Kidney (tissue), 14 donors: ENCODE data around the gene TNRC6A. TPM values are rescaled to one million over a fixed set of nuclear protein-coding genes. Genes with fewer than 3 reads are reported as not detected.

Source experiments
- DNase-seq, 5 donors: peaks; one replicate each; pipeline ENCODE4 v3.0.0-alpha.2; 2013 to 2020
- FAIRE-seq: peaks from 2 replicates; lab custom pipeline; 2012; peaks lifted over from hg19 to GRCh38; lab: Jason Lieb, UNC
- H3K27ac ChIP-seq, 2 donors: one replicate each; pipeline ENCODE4 v1.7.0; 2013; ENCODE audit warnings: low read depth in 2 of 2, low read length in 2 of 2, inconsistent platforms in 1 of 2
- H3K27me3 ChIP-seq: one replicate; pipeline ENCODE4 v1.7.1; 2013; ENCODE audit warnings: low read length, inconsistent platforms; ENCODE audit not compliant: control insufficient read depth, insufficient read depth
- H3K36me3 ChIP-seq, 3 donors: one replicate each; pipeline versions ENCODE4 v1.7.0 to v1.7.1; 2013; ENCODE audit warnings: low read length in 3 of 3, control low read depth in 1 of 3, inconsistent platforms in 1 of 3; ENCODE audit not compliant: insufficient read depth in 3 of 3, control insufficient read depth in 2 of 3
- H3K4me1 ChIP-seq, 3 donors: one replicate each; pipeline versions ENCODE4 v1.7.0 to v1.7.1; 2013; ENCODE audit warnings: low read length in 3 of 3, inconsistent platforms in 1 of 3, low read depth in 1 of 3; ENCODE audit not compliant: control insufficient read depth in 2 of 3, insufficient read depth in 2 of 3
- H3K4me3 ChIP-seq, 3 donors: one replicate each; pipeline versions ENCODE4 v1.7.0 to v1.8.1; 2013; ENCODE audit warnings: low read length in 3 of 3, control low read depth in 1 of 3, inconsistent platforms in 1 of 3
- H3K9ac ChIP-seq, 3 donors: one replicate each; pipeline versions ENCODE4 v1.7.0 to v1.7.1; 2013; ENCODE audit warnings: low read length in 3 of 3, control low read depth in 1 of 3, inconsistent platforms in 1 of 3
- H3K9me3 ChIP-seq, 3 donors: one replicate each; pipeline versions ENCODE4 v1.7.0 to v1.7.1; 2013; ENCODE audit warnings: low read length in 3 of 3, control low read depth in 1 of 3, inconsistent platforms in 1 of 3; ENCODE audit not compliant: control insufficient read depth in 2 of 3, insufficient read depth in 1 of 3
- intact Hi-C: fragments of 100-400 bp; cut with DNase I; formaldehyde crosslinking; loops from one replicate; pipeline ENCODE4 v1.11.1; 2022
- polyA plus RNA-seq: library from polyadenylated mRNA; stranded (reverse); fragments of 350-450 nt; fragmentation: Illumina TruSeq; extraction: RNeasy Lipid Tissue Mini Kit (QIAGEN cat#74804); gene quantifications from one replicate; pipeline ENCODE4 v1.2.3, GENCODE V29; 2014; ENCODE audit warnings: low read depth, low replicate concordance; ENCODE audit not compliant: insufficient read depth
- total RNA-seq: library from RNA; stranded (reverse); fragmentation: NEBNext Ultra II Directional; extraction: Animal tissue kit (Norgen Biotek cat#: 25700); gene quantifications from one replicate; pipeline ENCODE4 v1.2.1, GENCODE V29; 2021
- TF ChIP-seq, protein P1 (sequence below): IDR thresholded peaks from 3 replicates; pipeline ENCODE4 v1.5.1; 2012; ENCODE audit warnings: mild to moderate bottlenecking, moderate library complexity, borderline replicate concordance; ENCODE audit not compliant: insufficient read depth; ENCODE audit errors: extremely low read depth
- donor health status: control.
- donor health status: control.
- donor health status: control.
- donor health status: control.
- donor health status: control.
- donor health status: DM: yes; HTN: yes; CAD: no.
- donor health status: Normal renal cell carcinoma (clear cell type).

The TNRC6A gene
- total and polyA plus RNA-seq, 2 donors from 2014 or later: 8.0 to 61.9 TPM

DNA sequence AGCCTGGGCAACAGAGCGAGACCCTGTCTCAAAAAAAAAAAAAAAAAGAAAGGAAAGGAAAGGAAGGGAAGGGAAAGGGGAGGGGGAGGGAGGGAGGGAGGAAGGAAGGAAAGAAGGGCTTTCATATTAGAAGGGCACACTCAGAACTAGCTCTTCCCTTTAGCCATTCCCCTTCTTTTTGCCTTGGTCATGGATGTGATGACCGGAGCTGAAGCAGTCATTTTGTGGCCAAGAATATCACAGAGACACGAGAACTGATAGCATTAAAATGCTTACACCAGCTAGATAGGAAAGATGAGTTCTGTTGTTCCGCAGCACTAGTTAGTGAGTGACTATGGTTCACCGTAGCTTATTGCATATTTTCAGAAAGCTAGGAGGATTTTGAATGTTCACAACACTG lies 32.8 kb upstream of the TNRC6A start:
- TF ChIP-seq, protein P1, sequence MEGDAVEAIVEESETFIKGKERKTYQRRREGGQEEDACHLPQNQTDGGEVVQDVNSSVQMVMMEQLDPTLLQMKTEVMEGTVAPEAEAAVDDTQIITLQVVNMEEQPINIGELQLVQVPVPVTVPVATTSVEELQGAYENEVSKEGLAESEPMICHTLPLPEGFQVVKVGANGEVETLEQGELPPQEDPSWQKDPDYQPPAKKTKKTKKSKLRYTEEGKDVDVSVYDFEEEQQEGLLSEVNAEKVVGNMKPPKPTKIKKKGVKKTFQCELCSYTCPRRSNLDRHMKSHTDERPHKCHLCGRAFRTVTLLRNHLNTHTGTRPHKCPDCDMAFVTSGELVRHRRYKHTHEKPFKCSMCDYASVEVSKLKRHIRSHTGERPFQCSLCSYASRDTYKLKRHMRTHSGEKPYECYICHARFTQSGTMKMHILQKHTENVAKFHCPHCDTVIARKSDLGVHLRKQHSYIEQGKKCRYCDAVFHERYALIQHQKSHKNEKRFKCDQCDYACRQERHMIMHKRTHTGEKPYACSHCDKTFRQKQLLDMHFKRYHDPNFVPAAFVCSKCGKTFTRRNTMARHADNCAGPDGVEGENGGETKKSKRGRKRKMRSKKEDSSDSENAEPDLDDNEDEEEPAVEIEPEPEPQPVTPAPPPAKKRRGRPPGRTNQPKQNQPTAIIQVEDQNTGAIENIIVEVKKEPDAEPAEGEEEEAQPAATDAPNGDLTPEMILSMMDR: no peak
- no peak overlapping the region for H3K27ac ChIP-seq
- no peak for FAIRE-seq

DNA sequence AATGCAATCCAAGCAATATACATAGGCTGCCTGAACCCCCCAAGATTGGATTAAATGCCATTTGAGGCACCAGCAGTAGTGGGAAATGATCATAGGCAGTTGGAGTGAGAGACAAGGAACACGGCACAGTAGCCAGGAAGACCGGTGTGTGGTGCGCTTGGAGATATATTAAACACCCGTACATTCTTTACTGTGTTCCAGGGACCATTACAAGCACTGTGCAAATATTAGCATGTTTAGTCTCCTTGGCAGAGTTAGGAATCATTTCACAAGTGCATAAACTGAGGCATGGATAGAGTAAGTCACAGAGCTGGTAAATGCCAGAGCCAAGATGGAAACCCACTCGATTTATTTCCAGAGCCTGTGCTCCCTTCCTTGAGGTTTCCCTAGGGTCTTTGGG lies 31.1 kb upstream of the TNRC6A start:
- intact Hi-C loops: no loop called here
- H3K9me3 ChIP-seq: peaks cover 0 to 2% (median 0%) of the 10 kb centered on the region in 3 donors
- TF ChIP-seq, protein P1: no peak
- FAIRE-seq: no peak
- no peak for DNase-seq
- no peak overlapping the region for H3K27ac ChIP-seq
- H3K4me3 ChIP-seq: no peak overlapping the region
- peaks cover 0 to 6% (median 0%) of the 10 kb centered on the region in 3 donors for H3K4me1 ChIP-seq
- H3K36me3 ChIP-seq: no peaks in the 10 kb centered on the region
- H3K9ac ChIP-seq: no peak overlapping the region
- H3K27me3 ChIP-seq: no peaks in the 10 kb centered on the region

More for the DNA sequence above, 32.8 kb upstream of the TNRC6A start:
- no peak for DNase-seq
- H3K4me1 ChIP-seq: peaks cover 0 to 3% (median 0%) of the 10 kb centered on the region in 3 donors
- H3K36me3 ChIP-seq: no peaks in the 10 kb centered on the region
- no peak overlapping the region for H3K9ac ChIP-seq
- no peak overlapping the region for H3K4me3 ChIP-seq
- H3K27me3 ChIP-seq: no peaks in the 10 kb centered on the region
- intact Hi-C loops: no loop called here
- H3K9me3 ChIP-seq: peaks cover 0 to 2% (median 0%) of the 10 kb centered on the region in 3 donors

DNA sequence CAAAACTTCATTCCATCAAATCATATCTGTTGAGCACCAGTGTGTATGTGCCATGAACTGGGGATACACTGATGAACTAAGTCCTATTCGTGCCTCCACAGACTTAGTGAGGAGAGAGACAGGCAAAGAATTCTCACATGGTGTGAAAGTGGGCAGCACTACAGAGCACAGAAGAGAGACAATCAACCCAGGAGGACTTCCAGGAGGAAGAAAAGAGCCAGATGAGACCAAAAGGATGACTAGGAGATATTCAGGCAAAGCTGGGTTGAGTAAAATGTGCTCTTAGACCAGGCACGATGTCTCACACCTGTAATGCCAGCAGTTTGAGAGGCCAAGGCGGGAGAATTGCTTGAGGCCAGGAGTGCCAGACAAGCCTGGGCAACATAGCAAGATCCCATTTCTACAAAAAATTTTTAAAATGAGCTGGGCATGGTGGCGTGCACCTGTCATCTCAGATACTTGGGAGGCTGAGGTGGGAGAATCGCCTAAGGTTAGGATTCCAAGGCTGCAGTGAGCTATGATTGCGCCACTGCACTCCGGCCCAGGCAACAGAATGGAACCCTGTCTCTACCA lies 30.2 kb upstream of the TNRC6A start:
- no peak for DNase-seq
- intact Hi-C loops: no loop called here

More for the DNA sequence above, 30.2 kb upstream of the TNRC6A start:
- Histone ChIP-seq H3K36me3 (no peaks in the 10 kb centered on the region), H3K9ac (no peak overlapping the region), H3K4me1 (peaks cover 0 to 6% (median 0%) of the 10 kb centered on the region in 3 donors), H3K4me3 (no peak overlapping the region), H3K27me3 (no peaks in the 10 kb centered on the region), H3K9me3 (peaks cover 0 to 2% (median 0%) of the 10 kb centered on the region in 3 donors), H3K27ac (no peak overlapping the region)
- FAIRE-seq: no peak
- TF ChIP-seq, protein P1: no peak
